AG10803 (cell line): Measurements from ENCODE around the gene PHETA1.

Experiments
- DNase-seq: peaks from one replicate; pipeline ENCODE4 v3.0.0; 2010; ENCODE audit warnings: low read depth
- H3K4me3 ChIP-seq: 2 replicates; pipeline ENCODE4 v1.5.1; 2011; ENCODE audit warnings: mild to moderate bottlenecking, low read length, control low read depth
- TF ChIP-seq, protein P1 (sequence below): conservative IDR thresholded peaks from 2 replicates; pipeline ENCODE4 v1.5.1; 2011; ENCODE audit warnings: mild to moderate bottlenecking, low read length, control low read depth, inconsistent platforms

PHETA1 gene

DNA sequence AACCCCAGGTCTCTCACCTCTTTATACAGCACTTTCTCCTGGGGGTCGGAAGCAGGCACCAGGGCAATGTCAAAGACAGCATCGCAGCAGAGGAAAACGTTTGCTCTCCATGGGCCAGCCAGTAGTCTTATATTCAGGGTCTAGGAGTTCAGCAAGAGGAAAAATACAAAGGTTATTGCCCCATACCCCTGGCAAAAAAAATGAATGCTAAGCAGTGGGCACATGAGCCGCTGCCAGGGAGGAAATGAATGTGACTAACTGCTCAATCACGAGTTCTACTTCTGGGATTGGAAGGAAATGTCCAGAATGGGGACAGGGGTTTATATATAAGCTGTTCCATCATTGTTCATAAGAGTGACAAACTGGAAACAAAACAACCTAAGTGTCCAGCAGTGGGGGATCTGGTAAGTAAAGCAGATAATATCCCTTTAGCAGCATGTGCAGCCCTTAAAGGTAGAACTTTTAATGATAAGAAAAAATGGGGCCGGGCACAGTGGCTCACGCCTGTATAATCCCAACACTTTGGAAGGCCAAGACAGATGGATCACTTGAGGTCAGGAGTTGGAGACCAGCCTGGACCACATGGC is 53.8 kb downstream of the PHETA1 start:
- no peak for DNase-seq
- TF ChIP-seq, protein P1, sequence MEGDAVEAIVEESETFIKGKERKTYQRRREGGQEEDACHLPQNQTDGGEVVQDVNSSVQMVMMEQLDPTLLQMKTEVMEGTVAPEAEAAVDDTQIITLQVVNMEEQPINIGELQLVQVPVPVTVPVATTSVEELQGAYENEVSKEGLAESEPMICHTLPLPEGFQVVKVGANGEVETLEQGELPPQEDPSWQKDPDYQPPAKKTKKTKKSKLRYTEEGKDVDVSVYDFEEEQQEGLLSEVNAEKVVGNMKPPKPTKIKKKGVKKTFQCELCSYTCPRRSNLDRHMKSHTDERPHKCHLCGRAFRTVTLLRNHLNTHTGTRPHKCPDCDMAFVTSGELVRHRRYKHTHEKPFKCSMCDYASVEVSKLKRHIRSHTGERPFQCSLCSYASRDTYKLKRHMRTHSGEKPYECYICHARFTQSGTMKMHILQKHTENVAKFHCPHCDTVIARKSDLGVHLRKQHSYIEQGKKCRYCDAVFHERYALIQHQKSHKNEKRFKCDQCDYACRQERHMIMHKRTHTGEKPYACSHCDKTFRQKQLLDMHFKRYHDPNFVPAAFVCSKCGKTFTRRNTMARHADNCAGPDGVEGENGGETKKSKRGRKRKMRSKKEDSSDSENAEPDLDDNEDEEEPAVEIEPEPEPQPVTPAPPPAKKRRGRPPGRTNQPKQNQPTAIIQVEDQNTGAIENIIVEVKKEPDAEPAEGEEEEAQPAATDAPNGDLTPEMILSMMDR, result no peak

DNA sequence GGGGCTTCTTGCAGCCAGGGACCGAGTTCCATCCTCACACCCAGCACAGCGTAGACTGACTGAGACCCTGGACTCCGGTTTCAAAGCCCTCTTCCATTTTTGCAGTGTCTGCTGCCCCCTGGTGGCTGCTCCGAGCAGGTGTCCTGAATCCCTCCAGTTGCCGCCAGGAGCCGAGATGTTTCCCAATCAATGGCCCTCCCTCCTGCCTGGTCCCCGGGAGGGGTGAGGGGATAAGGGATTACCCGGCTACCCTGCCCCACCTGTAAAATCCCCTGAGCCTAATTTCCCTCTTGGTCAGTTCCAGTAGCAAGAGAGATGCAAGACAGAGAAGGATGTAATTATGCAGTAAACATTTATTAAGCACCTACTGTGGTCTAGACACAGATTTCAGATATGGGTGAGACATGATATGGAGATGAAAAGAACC is 55.0 kb downstream of the PHETA1 start:
- TF ChIP-seq, protein P1, result peak; percentile 91
- no peak overlapping the region for H3K4me3 ChIP-seq
- peak; percentile 59 for DNase-seq

More for the DNA sequence above, 53.8 kb downstream of the PHETA1 start:
- H3K4me3 ChIP-seq, result no peak overlapping the region

DNA sequence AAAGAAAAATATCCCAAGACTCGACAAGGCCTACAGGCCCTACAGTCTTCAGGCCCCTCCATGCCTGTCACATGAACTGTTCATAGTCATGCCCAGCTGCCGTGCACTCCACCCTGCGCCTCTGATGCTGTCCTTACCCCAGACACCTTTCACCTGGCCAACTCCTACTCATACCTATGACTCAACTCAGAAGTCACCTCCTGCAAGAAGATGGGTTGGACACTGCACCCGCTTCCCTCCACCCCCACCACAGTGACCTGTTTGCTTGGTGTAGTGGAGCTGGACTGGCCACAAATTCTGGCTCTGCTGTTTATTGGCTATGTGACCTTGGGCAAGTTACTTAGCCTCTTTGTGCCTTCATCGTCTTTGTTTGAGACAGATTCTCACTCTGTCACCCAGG is 56.2 kb downstream of the PHETA1 start:
- TF ChIP-seq, protein P1, result no peak
- DNase-seq, result no peak

DNA sequence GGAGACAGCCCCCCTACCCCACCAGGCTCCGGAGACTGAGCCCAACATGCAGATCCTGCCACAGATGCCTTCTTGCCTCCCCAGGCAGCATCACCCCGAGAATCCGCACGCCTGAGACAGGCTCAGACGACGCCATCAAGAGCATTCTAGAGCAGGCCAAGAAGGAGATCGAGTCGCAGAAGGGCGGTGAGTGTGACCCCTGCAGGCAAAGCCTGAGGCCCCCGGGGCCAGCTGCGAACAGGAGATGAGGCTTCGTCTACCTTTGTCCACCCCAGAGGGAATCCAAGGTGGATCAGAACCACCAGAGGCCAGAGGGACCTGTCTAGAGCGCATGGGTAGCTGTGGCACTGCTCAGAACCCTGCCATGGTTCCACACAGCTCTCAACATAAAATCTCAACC is 56.9 kb downstream of the PHETA1 start:
- DNase-seq, result no peak
- H3K4me3 ChIP-seq, result no peak overlapping the region
- TF ChIP-seq, protein P1, result no peak

More for the DNA sequence above, 56.2 kb downstream of the PHETA1 start:
- H3K4me3 ChIP-seq, result no peak overlapping the region

DNA sequence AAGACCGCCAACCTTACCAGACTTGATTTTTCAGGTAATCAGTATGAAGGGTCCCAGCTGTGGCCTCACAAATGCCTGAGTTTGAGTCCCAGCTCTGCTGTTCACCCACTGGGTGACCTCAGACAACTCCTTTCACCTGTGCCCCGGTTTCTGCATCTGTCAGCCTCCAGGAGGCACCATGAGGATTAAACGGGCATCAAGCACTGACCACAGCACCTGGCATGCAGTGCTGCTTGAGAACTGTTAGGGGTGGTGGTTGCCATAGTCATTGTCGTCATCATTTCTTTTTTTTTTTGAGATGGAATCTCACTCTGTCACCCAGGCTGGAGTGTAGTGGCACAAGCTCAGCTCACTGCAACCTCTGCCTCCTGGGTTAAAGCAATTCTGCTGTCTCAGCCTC is 57.9 kb downstream of the PHETA1 start:
- DNase-seq, result no peak

More for the DNA sequence above, 57.9 kb downstream of the PHETA1 start:
- no peak overlapping the region for H3K4me3 ChIP-seq
- TF ChIP-seq, protein P1, result no peak
